Transverse colon (tissue), 4 donors: Measurements from ENCODE around the gene ZNF664. TPM values are rescaled to one million over a fixed set of nuclear protein-coding genes. Genes with fewer than 3 reads are reported as not detected.

ENCODE experiments used
- DNase-seq: peaks from one replicate; pipeline ENCODE4 v3.0.0-alpha.2; 2019
- H3K27ac ChIP-seq, 4 donors: fragments of 200-600 bp; sonication (generic); 2 replicates each; pipeline ENCODE4 v1.5.1; 2016 to 2018; ENCODE audit warnings: inconsistent platforms in 4 of 4
- H3K27me3 ChIP-seq: fragments of 200-600 bp; sonication (generic); 2 replicates; pipeline ENCODE4 v1.5.1; 2017; ENCODE audit warnings: inconsistent platforms
- H3K36me3 ChIP-seq, 4 donors: fragments of 200-600 bp; sonication (generic); 2 replicates each; pipeline ENCODE4 v1.5.1; 2017 to 2019; ENCODE audit warnings: inconsistent platforms in 4 of 4
- H3K4me1 ChIP-seq, 4 donors: fragments of 200-600 bp; sonication (generic); 2 replicates each; pipeline ENCODE4 v1.5.1; 2017 to 2020; ENCODE audit warnings: inconsistent platforms in 4 of 4
- H3K4me3 ChIP-seq, 4 donors: fragments of 200-600 bp; sonication (generic); 1 replicate in 1 of 4; 2 replicates in 3 of 4; pipeline versions ENCODE4 v1.5.1 to v1.6.1; 2017 to 2019; ENCODE audit warnings: inconsistent platforms in 4 of 4
- H3K9me3 ChIP-seq, 2 donors: fragments of 200-600 bp; sonication (generic); 2 replicates each; pipeline ENCODE4 v1.5.1; 2017 to 2019; ENCODE audit warnings: inconsistent platforms in 2 of 2
- CTCF ChIP-seq, 5 experiments: fragments of 200-600 bp in 3 of 5; fragments of 450-650 bp in 2 of 5; sonication (generic) in 3 of 5; IDR thresholded peaks; 1 replicate in 2 of 5; 2 replicates in 3 of 5; pipeline ENCODE4 v1.5.1; 2016 to 2017; ENCODE audit warnings: antibody characterized with exemption in 5 of 5, inconsistent platforms in 3 of 5, mild to moderate bottlenecking in 2 of 5, moderate library complexity in 1 of 5
- EP300 ChIP-seq: sonication (generic); formaldehyde crosslinking; IDR thresholded peaks from one replicate; pipeline ENCODE4 v1.6.1; 2017; ENCODE audit warnings: antibody characterized with exemption, low read depth
- POLR2A ChIP-seq: fragments of 450-650 bp; IDR thresholded peaks from one replicate; pipeline ENCODE4 v1.6.1; 2016; ENCODE audit warnings: antibody characterized with exemption, mild to moderate bottlenecking, moderate library complexity
- POLR2AphosphoS5 ChIP-seq, 3 donors: sonication (generic); formaldehyde crosslinking; IDR thresholded peaks; one replicate each; pipeline ENCODE4 v1.6.1; 2016; ENCODE audit warnings: antibody characterized with exemption in 3 of 3
- WGBS, 2 donors: methylation state at CpG; one replicate each; pipeline ENCODE4 v1.1.5; 2018; ENCODE audit warnings: low coverage in 1 of 2; 5-methylcytosine and 5-hydroxymethylcytosine counted together
- in situ Hi-C, 4 donors: fragments of 200-750 bp; cut with MboI; loops; one replicate each; pipeline versions ENCODE4 v1.15.0 to v1.15.1; 2017; ENCODE audit warnings: low sequenced_read_pairs in 3 of 4, low pct_ligation_motif_present in 1 of 4, low pct_unique_long_range_greater_than_20kb in 1 of 4
- intact Hi-C: fragments of 100-400 bp; cut with DNase I; formaldehyde crosslinking; loops from one replicate; pipeline ENCODE4 v1.15.1; 2023; ENCODE audit warnings: low total_unique reads
- total RNA-seq, 4 donors: library from RNA; depleted of rRNA; stranded (reverse); fragments of >200 nt; gene quantifications; one replicate each; pipeline ENCODE4 v1.1.0, GENCODE V29; 2016

Gene ZNF664
- total RNA-seq, 4 donors from 2014 or later, result 84.4 to 144 (median 103) TPM

DNA sequence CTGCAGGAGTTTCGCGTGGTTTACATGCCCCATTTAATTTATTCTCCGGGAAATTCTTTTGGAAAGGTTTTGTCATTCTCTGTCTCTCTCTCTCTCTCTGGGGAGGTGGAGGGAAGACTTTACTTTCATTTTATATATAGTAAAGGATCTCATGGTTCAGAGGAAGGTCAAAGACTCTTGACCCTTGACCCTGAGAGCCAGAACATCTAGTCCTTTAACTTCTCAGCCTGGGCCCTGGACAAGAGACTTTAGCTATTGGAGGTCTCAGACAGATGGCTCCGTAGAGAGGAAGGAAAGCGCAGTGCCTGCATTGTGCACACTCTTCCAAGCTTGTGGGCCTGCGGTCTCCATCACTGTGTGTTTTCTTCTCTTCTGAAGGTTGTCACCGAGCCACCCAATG, 44.1 kb upstream of the ZNF664 start:
- TF ChIP-seq POLR2AphosphoS5 (IDR thresholded peaks at IDR 0.05) (no peak), EP300 (no peak), POLR2A (no peak), CTCF (IDR thresholded peaks at IDR 0.05) (no peak)
- in situ Hi-C loops, result no loop called here
- Histone ChIP-seq H3K27me3 (no peaks in the 10 kb centered on the region), H3K36me3 (no peaks in the 10 kb centered on the region), H3K4me3 (no peak overlapping the region), H3K9me3 (no peaks in the 10 kb centered on the region), H3K4me1 (no peaks in the 10 kb centered on the region), H3K27ac (no peak overlapping the region)
- DNase-seq, result no peak
- intact Hi-C loops, result no loop called here
- 20 to 88% methylated on average over 1 to 7 of the region's 7 CpGs for WGBS, 2 donors

DNA sequence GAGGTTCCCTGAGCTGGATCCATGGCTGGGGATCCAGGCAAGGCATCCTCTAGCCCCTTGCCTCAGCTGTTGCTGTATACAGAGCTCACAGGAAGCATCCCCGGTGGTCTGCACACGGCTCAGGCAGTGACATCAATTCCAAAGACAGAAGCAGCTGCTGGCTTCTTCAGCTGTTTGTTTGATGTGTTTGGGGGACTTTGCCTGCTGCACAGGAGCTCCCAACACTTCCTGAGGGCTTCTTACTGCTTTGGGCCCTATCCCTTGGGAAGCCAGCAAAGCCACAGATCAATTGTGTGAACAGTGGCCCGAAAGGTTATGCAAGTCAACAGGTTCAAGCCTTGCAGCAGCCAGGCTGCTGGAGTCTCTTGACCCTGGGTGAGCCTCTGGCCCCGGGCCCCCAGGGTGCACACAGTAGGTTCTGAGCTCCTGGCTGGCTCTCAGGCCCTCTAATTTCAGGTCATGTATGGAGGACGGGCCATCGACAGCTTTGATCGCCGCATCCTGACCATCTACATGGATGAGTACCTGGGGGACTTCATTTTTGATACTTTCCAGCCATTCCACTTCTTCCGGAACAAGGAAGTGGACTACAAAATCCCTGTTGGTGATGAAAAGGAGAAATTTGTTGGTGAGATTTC, 43.0 kb upstream of the ZNF664 start:
- no peak for TF ChIP-seq EP300
- TF ChIP-seq POLR2A, result no peak
- no peak for TF ChIP-seq CTCF (IDR thresholded peaks at IDR 0.05)
- no peak for TF ChIP-seq POLR2AphosphoS5 (IDR thresholded peaks at IDR 0.05)
- Histone ChIP-seq H3K4me3 (no peak overlapping the region), H3K36me3 (no peaks in the 10 kb centered on the region), H3K4me1 (no peaks in the 10 kb centered on the region), H3K9me3 (no peaks in the 10 kb centered on the region), H3K27ac (no peak overlapping the region), H3K27me3 (no peaks in the 10 kb centered on the region)
- in situ Hi-C loops (no loop called here), intact Hi-C loops (no loop called here)
- WGBS, 2 donors, result 80% methylated on average over 9 of the region's 9 CpGs; no CpG with 5 or more reads in 1 of the 2 donors
- DNase-seq, result no peak

DNA sequence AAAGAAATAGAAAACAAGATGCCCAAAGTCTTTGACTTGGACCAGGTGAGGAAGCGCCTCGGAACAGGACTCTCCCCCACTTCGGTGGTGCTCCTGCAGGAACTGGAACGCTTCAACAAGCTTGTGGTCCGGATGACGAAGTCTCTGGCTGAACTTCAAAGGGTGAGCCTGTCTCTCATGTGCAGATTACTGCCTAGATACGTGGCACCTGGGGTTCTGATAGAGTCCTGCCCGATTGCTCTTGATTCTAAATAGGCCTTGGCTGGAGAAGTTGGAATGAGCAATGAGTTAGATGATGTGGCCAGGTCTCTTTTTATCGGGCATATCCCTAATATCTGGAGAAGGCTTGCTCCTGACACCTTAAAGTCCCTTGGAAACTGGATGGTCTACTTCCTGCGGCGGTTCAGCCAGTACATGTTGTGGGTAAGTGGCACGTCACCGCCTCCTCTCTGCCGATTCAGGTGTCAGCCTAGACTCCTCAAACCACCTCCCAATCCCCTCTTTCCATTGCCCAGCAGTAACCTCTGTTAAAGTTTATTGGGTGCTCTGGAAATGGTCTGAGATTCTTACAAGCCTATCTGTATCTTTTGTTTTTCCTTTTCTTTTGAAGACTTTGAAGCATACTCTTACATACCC, 41.2 kb upstream of the ZNF664 start:
- WGBS, 2 donors, result 79 to 88% methylated on average over 5 to 14 of the region's 14 CpGs
- H3K4me1 ChIP-seq, result no peaks in the 10 kb centered on the region
- no peaks in the 10 kb centered on the region for H3K36me3 ChIP-seq
- H3K27ac ChIP-seq, result no peak overlapping the region
- H3K9me3 ChIP-seq, result no peaks in the 10 kb centered on the region
- no peak overlapping the region for H3K4me3 ChIP-seq
- TF ChIP-seq EP300 (no peak), POLR2A (no peak), POLR2AphosphoS5 (IDR thresholded peaks at IDR 0.05) (no peak), CTCF (IDR thresholded peaks at IDR 0.05) (no peak)
- in situ Hi-C loops, result no loop called here
- no peaks in the 10 kb centered on the region for H3K27me3 ChIP-seq
- DNase-seq, result no peak
- intact Hi-C loops, result no loop called here

DNA sequence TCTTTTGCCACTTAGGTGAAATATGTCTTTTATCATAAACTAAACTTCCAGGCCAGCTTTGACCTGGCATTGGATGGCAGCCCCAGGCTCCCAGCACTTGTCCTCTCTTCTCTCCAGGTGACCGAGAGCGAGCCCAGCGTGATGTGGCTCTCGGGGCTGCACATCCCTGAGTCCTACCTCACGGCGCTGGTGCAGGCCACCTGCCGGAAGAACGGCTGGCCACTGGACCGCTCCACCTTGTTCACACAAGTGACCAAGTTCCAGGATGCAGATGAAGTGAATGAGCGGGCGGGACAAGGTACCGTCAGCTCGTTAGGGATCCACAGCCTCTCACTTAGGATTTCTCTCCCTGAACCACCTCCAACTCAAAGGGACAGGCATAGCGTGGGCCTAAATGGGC, 39.8 kb upstream of the ZNF664 start:
- Histone ChIP-seq H3K27ac (no peak overlapping the region), H3K36me3 (peaks cover 0 to 2% (median 0%) of the 10 kb centered on the region in 4 donors), H3K9me3 (no peaks in the 10 kb centered on the region), H3K27me3 (no peaks in the 10 kb centered on the region), H3K4me1 (no peaks in the 10 kb centered on the region), H3K4me3 (no peak overlapping the region)
- intact Hi-C loops, result no loop called here
- TF ChIP-seq POLR2AphosphoS5 (IDR thresholded peaks at IDR 0.05) (no peak), CTCF (IDR thresholded peaks at IDR 0.05) (no peak), POLR2A (no peak), EP300 (no peak)
- 97% methylated on average over 14 of the region's 14 CpGs; no CpG with 5 or more reads in 1 of the 2 donors for WGBS, 2 donors
- DNase-seq, result no peak
- in situ Hi-C loops, result no loop called here
